Dermis microvascular lymphatic vessel endothelial cell (primary cell): ENCODE results near the gene SFRP4. TPM values are rescaled to one million over a fixed set of nuclear protein-coding genes. Genes with fewer than 3 reads are reported as not detected.
"Not testable (repeated sequence)": the region's sequence is repeated elsewhere in the genome, so short reads cannot be mapped to it uniquely, and the experiment has no call there.

Experiments
- DNase-seq, 2 donors: peaks; one replicate each; pipeline versions ENCODE4 v3.0.0 to v3.0.0-alpha.2; 2010; ENCODE audit warnings: low read depth in 2 of 2
- total RNA-seq: library from RNA; depleted of rRNA; stranded (reverse); fragments of >200 nt; gene quantifications from 2 replicates; pipeline ENCODE4 v1.2.1, GENCODE V29; 2014

SFRP4 gene
- total RNA-seq, result not detected in 2 replicates

DNA sequence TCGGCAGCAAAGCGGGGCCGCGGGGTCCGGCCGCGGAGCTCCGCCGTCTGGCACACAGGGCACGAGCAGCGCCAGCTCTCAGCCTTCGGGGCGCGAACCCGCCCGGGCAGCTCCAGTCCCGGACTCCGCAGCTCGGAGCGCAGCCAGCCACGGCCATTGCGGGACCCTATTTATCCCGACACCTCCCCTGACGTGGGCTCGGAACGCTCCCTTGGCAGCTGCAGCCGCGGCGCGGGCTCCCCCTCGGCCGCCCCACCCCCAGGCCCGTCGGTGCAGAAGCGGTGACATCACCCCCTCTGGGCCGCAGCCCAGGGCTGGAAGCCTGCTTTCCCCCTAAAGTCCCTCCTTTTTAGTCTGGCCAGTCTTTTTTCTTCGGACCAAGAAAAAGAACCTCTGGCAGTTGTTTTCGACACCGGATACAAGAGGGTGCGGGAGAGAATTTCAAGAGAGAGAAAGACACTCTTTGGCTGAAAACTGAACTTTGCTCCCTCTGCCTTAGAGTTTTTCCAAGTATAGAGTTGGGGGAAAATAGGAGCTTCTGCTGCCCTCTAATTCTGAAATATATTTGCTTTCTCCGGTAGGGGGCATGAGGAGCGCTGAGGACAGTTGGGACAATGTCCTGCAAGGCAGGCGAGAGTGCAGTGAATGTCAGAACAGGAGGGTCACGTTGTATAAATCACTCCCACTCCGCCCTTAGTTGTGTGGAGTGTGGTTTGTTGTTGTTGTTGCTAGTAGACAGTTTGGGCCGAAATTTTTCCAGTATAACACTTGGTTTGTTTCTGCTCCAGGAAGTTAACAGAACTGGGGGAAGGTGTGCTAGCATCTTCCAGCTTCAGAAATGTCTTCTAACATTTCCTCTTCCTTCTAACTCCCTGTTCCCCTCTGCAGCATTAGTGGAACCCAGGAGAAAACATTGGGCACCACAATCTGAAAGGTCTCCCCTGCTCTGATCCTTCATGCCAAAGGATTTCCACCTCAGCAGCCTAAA is at the start of gene SFRP4:
Gene SFRP4, minus strand, starts transcription at position 145 of the 988 bp plus-strand sequence. CDS start 280 bp downstream, outside the sequence.
- DNase-seq, result peak; percentile 14 to 39

DNA sequence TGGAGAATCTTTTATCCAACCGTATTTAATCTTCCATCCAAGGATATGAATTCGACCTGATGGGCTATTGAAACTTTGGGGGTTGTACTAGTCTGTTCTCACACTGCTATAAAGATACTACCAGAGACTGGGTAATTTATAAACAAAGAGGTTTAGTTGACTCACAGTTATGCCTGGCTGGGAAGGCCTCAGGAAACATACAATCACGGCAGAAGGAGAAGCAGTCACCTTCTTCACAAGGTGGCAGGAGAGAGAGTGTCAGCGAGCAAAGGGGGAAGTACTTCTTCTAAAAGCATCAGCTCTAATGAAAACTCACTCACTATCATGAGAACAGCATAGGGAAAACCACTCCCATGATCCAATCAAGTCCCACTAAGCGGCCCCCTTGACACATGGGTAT is 47.6 kb upstream of the SFRP4 start:
- DNase-seq, result no peak

DNA sequence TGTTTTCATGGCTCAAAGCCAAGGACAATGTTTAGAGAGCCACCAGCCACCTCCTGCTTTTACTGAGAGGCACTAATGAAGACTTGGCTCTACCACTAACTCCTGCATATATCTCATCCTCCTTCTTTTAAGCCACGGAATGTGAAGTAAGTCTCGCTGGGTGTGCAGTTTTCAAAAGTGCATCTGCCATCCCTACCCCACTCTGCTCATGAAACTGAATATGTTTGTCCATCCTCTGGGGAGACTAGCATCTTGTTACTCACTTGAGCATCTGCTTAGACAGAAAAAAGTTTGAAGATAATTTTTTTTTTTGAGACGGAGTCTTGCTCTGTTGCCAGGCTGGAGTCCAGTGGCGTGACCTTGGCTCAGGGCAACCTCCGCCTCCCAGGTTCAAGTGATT is 44.6 kb upstream of the SFRP4 start:
- DNase-seq, result no peak

DNA sequence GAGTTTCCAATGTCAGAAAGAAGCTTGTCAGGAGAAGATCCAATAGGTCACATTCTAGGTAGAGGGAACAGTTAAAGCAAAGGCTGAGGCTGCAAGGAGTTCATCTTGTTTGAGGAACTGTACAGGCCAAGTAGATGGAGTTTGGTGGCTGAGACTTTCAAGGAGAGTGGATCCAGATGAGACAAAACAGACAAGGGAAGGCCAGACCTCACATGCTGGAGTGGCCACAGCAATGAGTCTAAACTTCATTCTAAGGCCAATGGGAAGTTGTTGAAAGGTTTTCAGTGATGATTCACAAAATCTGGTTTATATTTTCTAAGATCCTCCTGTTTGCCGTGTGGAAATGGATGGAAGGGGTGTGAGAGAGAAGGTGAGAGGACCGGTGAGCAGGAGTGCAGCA is 43.9 kb upstream of the SFRP4 start:
- DNase-seq, result no peak

DNA sequence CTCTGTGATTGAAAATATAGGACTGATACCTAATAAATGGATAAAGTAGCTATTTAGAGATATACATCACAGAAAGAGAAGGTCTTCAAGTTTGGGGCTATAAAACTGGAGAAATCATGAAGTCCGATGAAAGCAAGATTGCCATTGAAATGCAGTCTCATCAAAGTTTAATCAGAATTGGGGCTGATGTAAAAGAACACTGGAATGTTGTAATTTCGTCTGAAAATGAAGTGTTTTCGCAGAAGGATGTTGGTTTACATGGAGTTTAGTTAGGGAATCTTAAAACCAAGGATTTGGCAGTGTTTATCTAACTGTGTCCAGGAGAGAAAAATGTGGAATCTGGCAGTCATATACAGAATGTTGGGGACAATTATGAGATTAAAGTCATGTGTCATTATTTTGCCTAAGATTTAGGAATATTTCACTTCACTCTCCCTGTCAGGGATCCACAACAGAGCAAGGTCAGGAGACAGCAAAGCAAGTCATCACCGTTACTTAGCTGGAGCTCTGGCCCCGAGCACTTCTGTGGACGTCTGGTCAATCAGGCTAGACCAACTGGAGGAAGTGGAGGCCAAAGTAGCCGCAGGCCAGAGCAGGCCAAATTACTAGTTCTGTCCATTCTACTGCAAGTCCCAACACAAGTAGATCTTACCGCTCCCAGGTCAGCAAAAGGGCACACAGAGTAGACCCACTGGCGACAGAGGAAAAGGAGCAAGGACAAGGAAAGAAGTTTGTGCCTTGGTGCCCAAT is 40.8 kb upstream of the SFRP4 start:
- no peak for DNase-seq

DNA sequence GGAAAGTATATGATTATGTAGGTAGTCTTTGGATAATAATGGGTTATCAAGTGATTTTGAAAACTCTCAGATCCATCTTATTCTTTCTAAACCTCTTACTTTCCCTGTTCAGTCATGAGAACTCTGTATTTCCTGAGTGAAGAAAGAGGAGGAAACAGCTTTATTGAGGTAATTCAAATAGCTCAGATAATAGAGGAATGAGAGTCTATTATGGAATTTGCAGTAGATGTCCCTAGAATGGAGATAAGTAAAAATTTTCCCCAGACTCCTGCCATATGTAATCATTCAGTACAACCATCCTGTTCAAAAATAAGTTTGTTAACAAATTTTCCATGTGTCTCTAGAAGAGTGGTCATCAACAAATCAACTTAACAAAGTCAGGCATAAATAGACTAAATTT is 40.2 kb upstream of the SFRP4 start:
- DNase-seq, result no peak

DNA sequence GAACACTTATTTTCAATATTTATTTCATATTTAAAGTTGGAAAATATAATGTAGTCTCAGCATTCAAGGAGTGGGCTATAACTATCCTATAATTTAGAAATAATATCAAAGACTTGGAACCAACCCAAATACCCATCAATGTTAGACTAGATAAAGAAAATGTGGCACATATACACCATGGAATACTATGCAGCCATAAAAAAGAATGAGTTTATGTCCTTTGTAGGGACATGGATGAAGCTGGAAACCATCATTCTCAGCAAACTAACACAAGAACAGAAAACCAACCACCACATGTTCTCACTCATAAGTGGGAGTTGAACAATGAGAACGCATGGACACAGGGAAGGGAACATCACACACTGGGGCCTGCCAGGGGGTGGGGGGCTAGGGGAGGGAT is 37.6 kb upstream of the SFRP4 start:
- DNase-seq, result not testable (repeated sequence)

DNA sequence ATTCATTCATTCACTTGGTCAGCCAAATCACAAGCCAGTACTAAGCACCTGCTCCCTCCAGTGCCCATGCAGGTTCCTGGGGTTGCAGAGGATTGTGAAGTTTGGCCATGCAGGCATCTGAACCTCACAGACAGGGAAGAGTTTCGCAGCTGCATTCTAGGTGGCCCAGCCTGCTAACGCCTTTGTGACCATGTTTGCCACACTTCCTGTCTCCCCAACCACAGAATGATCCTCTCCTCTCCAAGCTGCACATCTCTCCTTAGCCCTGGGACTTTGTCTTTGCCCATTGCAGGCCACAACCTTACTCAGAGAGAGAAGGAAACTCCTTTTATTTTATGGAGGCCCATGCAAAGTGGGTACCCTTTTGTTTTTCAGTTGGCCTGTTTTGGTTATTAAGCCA is 35.6 kb upstream of the SFRP4 start:
- no peak for DNase-seq

DNA sequence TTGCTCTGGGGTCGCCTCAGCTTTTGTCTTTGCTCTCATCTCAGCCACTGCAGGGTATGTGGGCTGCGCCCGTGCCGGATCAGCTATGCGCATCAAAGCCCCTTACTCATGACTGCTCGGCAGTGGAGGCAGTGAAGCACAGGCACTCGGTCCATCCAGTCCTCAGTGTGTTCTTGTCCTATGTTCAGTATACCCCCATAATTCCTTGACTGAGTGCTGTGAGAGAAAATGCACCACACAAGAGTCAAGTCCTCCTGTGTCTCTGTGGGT is 31.3 kb upstream of the SFRP4 start:
- DNase-seq, result no peak

DNA sequence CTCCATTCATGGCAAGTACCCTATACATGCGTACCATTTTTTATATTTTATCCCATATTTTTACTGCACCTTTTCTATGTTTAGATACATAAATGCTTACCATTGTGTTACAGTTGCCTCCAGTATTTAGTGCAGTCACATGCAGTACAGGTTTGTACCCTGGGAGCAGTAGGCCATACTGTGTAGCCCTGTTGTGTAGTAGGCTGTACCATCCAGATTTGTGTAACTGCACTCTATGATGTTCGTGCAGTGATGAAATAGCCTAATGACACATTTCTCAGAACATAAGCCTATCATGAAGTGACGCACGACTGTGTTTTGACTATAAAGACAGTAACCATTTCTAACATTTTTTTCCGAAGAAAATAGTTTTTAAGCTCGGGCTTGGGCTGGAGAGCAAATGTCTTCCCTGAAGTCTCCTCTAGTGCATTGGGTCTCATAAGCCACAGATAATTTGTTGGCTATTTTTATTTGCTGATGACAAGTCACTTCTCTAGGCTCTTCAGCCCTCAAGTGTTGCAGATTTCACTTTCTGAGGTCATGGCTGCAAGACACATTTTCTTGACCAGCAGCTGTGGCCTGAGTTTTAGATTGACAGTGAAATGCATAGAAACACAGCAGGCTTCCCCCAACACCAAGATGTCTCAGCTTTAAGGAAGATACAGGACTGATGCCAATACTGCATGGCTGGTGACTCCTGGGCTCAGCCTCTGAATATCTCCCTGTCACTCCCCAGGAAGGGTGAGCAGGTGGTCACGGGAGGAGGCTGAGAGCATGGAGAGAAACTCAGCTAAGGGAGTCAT is 30.7 kb upstream of the SFRP4 start:
- no peak for DNase-seq

DNA sequence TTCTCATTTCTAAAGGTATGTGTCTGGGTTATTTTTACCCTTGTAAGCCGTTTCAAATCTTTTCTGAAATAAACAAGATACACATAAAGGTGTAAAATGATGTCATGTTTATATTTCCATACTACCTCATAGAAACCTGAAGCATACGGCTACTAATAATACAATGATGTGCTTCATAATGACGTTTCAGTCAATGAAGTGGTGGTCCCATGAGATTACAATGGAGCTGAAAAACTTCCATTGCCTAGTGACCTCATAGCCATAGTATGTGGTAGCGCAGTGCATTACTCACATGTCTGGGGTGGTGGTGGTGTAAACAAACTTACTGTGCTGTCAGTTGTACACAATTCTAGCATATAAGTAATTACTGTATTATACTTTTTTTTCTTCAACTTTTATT is 28.7 kb upstream of the SFRP4 start:
- DNase-seq, result no peak

DNA sequence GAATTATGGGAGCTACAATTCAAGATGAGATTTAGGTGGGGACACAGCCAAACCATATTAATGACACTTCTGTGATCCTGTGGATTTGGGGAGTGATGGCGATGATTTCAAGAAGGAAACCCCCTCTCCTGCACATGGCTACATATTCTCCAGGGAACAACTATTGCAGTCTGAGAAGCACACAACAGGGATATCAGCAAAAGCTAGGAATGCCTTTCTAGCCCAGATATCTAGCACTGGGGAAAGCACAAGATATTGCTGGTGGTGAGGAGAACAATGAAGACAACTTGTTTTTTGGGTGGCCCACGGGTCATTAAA is 28.1 kb upstream of the SFRP4 start:
- no peak for DNase-seq

DNA sequence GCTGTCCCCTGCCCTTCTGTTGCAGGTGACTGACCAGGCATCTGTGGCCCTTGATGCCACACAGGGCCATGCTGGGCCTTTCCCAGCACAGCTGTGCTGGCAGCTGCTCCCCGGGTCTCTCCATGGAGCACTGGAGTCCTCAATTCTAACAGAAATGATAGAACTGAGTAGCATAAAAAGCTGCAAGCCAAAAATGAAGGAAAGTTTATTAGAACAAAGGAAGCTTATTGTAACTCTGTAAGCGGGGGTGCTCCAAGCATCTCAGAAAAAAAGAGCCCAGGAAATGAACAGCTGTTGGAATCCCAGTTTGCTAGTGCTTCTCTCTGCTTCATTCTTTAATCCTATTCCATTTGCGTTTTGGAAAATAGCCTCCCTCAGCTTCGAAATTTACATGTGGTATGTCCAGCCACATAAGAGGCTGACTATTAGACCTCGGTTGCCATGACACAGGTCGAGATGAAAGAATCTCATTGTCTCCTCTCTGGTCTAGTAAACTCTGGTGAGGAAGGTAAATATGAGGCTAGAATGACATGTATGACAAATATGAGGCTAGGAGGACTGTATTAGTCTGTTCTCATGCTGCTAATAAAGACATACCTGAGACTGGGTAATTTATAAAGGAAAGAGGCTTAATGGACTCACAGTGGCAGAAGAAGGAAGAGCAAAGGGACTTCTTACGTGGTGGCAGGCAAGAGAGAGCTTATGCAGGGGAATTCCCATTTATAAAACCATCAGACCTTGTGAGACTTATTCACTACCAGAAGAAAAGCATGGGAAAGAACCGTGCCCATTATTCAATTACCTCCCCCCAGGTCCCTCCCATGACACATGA is 27.5 kb upstream of the SFRP4 start:
- DNase-seq, result no peak

DNA sequence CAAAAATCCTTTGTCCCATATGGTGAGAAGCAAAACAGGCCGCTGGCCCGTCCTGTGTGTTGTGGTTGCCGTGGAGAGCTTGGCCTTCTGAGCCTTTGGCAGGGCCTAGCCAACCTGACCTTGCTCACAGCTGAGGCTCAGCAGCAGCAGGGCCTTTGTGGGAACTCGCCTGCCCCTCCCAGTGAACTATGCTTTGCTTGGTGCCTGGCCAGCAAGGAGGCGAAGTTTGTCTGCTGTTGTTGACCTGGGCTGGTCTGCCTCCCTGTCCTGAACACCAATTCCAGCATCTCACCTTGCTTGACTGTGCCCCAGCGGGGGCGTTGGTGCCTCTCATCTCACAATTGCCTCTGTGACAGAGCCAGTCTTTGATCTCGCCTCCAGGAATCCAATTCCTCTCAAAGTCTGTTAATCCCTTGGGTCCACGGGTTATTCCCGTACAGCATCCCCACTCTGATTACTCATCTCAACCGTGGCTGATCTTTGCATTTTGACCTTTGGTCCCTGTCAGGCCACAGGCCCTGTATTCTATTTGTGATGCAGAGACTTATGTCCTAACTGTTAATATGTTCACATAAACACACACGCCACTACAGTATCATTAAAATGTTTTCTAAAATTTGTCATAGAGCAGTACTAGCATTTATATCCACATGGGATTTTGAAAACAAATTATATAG is 26.5 kb upstream of the SFRP4 start:
- no peak for DNase-seq

DNA sequence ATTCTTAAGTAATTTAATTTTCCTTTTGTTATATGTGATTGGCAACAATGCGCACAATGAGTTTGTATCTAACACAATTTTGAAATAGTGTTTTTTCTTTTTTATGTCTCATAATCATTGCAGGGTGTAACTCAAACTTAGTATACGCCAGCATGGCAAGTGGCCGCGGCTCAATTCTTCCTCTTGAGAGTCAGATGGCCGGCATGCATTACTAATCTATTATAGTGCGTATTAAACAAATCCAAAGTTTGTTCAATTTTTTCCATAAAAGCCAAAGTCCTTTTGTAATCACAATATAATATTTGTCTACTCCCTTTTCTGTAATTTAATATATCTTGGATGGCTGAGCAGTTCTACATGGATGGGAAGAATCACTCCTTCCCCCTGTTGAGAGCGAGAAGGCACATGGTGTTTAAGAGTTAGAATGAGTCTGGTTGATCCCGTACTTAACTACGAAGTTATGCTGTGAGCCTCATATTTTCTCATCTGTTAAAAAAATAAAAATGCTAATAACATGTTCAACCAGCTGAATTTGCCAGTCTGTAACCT is 16.5 kb upstream of the SFRP4 start:
- no peak for DNase-seq

DNA sequence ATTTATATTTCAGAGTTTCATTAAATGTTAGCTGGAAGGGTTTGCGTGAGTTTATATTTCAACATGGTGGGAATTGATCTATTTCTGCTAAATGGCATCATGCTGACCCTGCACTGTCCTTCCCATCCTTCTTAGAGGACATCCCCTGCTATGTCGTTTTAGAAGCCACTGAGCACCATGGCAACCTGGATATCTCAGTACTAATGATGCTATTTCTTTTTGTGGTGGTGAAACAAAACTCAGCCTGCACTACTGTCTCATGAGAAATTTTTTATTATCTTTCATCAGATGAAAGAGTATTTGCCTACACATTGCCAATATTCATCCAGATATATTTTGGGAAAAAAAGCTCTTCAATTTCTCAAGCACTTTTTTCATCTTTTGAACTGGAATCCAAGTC is 15.9 kb upstream of the SFRP4 start:
- no peak for DNase-seq

DNA sequence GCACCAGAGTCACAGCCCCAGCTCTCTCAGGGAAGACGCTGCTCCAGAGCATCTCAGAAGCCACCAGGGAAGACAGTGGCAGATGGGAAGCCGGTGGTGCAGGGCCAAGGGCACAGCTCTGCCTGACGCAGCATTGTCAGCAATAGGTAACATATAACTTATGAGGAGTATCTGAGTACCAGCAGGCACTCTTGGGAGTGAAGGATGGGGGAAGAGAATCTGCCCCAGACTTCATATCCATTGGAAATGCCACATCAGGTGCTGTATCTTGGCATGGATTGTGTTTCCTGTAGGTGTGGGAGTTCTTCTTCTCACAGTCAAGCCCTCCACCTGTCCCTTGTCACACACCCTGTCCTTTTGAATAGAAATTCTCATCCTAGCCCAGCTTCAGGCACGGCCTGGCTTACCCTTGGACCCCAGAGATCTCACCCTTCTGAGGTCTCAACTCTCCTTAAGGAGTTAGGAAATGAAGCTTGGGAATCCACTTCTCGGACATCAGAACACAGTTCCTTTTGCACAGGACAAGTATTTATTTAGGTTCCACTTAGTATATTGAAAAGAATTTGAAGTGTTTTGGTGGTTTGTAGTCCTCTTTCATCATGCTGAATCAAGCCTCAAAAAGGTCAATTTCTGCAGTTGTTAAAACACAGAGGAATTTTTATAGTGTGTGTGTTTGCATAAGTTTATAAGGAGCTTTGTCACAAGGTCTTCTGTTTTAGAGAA is 13.8 kb upstream of the SFRP4 start:
- DNase-seq, result no peak

DNA sequence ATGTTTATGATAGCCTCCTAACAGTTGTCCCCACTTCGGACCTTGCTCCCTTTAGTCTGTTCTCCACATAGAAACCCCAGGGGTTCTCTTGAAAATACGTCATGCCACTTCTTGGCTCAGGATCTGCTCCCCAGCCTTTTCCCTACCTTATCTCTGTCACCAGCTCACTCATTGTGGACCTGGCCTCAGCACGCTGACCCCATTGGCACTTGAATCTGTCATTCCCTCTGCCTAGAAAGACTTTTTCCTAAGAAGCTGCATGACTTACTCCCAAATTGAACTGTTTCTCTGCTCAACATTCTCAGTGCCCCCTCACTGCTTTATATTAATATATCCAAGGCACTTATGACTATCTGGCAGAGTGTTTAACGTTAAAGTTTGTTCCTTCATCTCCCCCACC is 12.3 kb upstream of the SFRP4 start:
- no peak for DNase-seq

DNA sequence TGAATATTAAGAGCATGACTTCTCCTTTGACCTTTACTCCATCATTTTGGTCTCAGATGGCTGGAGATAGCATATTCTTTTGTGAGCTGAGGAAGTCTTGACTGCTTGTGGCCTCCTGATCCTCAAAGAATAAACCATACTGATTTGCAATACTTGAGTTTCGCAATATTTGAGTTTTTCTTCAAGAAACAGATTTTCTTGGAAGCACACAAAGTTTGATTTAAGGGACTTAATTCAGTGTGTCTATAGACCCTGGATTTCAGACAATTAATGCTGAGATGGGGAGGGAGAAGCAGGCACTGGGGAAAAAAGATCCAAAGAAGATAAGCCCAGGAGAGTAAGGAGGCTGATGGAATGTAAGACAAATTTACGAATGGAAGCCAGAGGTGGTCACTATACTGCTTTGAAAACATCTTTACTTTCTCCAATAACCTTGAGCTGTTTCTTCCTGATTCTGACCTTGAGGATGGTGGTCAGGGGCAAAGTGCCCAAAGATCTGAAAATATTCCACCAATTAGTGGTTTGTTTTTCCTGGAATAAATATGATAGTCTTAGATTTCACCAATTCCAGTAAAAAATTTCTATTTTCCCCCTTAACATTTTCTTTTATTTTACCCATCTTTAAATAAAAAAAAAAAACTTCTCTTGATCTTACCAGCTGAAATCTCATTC is 11.3 kb upstream of the SFRP4 start:
- DNase-seq, result no peak
